OCI-LY3 (cell line): ENCODE results near the gene PITRM1.

Experiments
- H2AFZ ChIP-seq: fragments of 200-600, 300-600 bp; shearing (Covaris generic); 2 replicates; pipeline ENCODE4 v1.6.0; 2014; ENCODE audit warnings: antibody characterized with exemption, low read depth, low read length
- H3K27ac ChIP-seq: fragments of 200-600, 300-600 bp; sonication (generic); 2 replicates; pipeline ENCODE4 v1.5.1; 2014; ENCODE audit warnings: mild to moderate bottlenecking, low read length, moderate library complexity, mixed read lengths
- H3K27me3 ChIP-seq: fragments of 200-600, 300-600 bp; sonication (generic); 2 replicates; pipeline ENCODE4 v1.6.1; 2014; ENCODE audit warnings: low read depth, low read length, mixed read lengths
- H3K36me3 ChIP-seq: fragments of 200-600, 300-600 bp; sonication (generic); replicated peaks from 2 replicates; pipeline ENCODE3; 2014; ENCODE audit warnings: low read depth, low read length, mixed read lengths
- H3K4me1 ChIP-seq: fragments of 300-600, 200-600 bp; sonication (generic); 2 replicates; pipeline ENCODE4 v1.6.1; 2014; ENCODE audit warnings: low read length, mixed read lengths
- H3K4me2 ChIP-seq: fragments of 200-600, 300-600 bp; sonication (generic); 2 replicates; pipeline ENCODE4 v1.6.1; 2014; ENCODE audit warnings: low read length, mixed read lengths
- H3K4me3 ChIP-seq: fragments of 300-600, 200-600 bp; sonication (generic); 2 replicates; pipeline ENCODE4 v1.5.1; 2014; ENCODE audit warnings: antibody characterized with exemption, mild to moderate bottlenecking, low read length, moderate library complexity
- H3K79me2 ChIP-seq: fragments of 300-600, 200-600 bp; shearing (Covaris generic); 2 replicates; pipeline ENCODE4 v1.6.1; 2014; ENCODE audit warnings: mild to moderate bottlenecking, low read length, mixed read lengths
- H3K9ac ChIP-seq: fragments of 300-600, 200-600 bp; shearing (Covaris generic); 2 replicates; pipeline ENCODE4 v1.6.0; 2014; ENCODE audit warnings: mild to moderate bottlenecking, low read length, moderate library complexity
- H3K9me3 ChIP-seq: fragments of 200-600, 300-600 bp; shearing (Covaris generic); 2 replicates; pipeline ENCODE4 v1.6.1; 2014; ENCODE audit warnings: low read length, mixed read lengths; ENCODE audit not compliant: insufficient read depth
- H4K20me1 ChIP-seq: fragments of 200-600, 300-600 bp; sonication (generic); 2 replicates; pipeline ENCODE4 v1.6.1; 2016; ENCODE audit warnings: low read length, mixed read lengths; ENCODE audit not compliant: insufficient read depth
- EZH2phosphoT487 ChIP-seq: fragments of 200-600 bp; shearing (Covaris generic); IDR thresholded peaks from 2 replicates; pipeline ENCODE4 v1.6.1; 2018; ENCODE audit warnings: antibody characterized with exemption, mixed run types, low read depth
- TF ChIP-seq, protein P1 (sequence below): fragments of 200-600, 300-600 bp; sonication (generic); IDR thresholded peaks from 2 replicates; pipeline ENCODE4 v1.5.1; 2014; ENCODE audit warnings: antibody characterized with exemption, low read length, low read depth

The PITRM1 gene

DNA sequence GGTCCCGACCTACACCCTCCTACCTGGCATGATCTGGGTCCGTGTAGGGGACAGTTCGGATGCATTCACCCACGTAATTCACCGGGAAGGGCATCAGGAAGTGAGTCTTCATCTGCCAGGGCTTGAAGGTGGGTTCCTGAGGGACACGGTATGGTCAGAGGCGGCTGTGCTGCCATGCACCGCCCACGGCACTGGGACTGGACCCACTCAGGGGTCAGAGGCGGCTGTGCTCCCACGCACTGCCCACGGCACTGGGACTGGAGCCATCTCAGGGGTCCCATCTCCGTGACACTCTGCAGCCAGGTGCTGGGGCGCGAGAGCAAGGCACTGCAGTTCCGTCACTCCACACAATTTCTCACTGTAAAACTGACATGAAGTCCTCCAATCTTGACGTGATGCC lies 29.2 kb downstream of the PITRM1 start:
- Histone ChIP-seq H2AFZ (no peak overlapping the region), H3K36me3 (peaks cover 22% of the 10 kb centered on the region), H3K27ac (no peak overlapping the region)

DNA sequence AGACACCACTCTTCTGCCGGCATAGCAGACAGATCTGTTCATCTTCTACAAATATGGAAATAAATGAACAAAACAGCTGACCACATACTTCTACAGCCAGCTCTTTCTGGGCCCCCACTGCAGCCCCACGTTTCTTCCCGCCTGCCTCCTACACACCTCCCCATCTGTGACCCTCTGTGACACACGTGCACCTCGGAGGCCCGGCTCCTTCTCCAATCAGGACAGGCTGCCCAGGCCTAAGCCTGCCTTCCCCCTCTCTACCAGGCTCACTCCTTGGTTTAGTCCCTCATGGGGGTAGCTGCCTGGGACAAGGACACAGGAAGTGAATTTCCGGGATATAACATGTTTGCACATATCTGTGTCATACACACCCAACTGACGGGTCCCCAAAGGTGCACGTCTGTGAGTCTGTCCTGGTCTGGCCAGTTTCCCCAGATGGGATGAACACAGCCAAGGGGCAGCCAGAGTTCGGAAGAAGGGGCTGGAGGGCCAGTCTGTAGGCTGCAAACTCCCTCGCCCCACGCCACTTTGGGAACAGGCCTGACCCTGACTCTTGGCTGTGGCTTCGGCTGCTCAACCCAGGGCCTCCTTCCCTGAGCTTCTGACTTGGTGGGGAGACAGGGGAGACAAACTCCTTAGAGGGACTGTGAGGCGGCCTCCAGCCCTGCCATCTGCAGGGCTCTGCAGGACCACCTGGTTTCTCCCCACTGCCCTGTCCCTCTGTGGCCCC lies 30.3 kb downstream of the PITRM1 start:
- no peak overlapping the region for H3K27ac ChIP-seq
- no peak overlapping the region for H3K4me3 ChIP-seq
- no peak overlapping the region for H3K4me2 ChIP-seq
- no peaks in the 10 kb centered on the region for H3K79me2 ChIP-seq
- H3K9me3 ChIP-seq = no peaks in the 10 kb centered on the region
- TF ChIP-seq EZH2phosphoT487 = no peak
- TF ChIP-seq, protein P1, sequence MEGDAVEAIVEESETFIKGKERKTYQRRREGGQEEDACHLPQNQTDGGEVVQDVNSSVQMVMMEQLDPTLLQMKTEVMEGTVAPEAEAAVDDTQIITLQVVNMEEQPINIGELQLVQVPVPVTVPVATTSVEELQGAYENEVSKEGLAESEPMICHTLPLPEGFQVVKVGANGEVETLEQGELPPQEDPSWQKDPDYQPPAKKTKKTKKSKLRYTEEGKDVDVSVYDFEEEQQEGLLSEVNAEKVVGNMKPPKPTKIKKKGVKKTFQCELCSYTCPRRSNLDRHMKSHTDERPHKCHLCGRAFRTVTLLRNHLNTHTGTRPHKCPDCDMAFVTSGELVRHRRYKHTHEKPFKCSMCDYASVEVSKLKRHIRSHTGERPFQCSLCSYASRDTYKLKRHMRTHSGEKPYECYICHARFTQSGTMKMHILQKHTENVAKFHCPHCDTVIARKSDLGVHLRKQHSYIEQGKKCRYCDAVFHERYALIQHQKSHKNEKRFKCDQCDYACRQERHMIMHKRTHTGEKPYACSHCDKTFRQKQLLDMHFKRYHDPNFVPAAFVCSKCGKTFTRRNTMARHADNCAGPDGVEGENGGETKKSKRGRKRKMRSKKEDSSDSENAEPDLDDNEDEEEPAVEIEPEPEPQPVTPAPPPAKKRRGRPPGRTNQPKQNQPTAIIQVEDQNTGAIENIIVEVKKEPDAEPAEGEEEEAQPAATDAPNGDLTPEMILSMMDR = no peak
- no peak overlapping the region for H3K9ac ChIP-seq
- H3K27me3 ChIP-seq = no peaks in the 10 kb centered on the region
- peaks cover 23% of the 10 kb centered on the region for H3K36me3 ChIP-seq
- no peak overlapping the region for H2AFZ ChIP-seq
- H3K4me1 ChIP-seq = no peaks in the 10 kb centered on the region
- no peaks in the 10 kb centered on the region for H4K20me1 ChIP-seq

More for the DNA sequence above, 29.2 kb downstream of the PITRM1 start:
- no peaks in the 10 kb centered on the region for H3K9me3 ChIP-seq
- no peaks in the 10 kb centered on the region for H3K79me2 ChIP-seq
- no peaks in the 10 kb centered on the region for H4K20me1 ChIP-seq
- H3K27me3 ChIP-seq = no peaks in the 10 kb centered on the region
- TF ChIP-seq EZH2phosphoT487 = no peak
- TF ChIP-seq, protein P1 = no peak
- H3K4me3 ChIP-seq = no peak overlapping the region
- no peaks in the 10 kb centered on the region for H3K4me1 ChIP-seq
- no peak overlapping the region for H3K4me2 ChIP-seq
- H3K9ac ChIP-seq = no peak overlapping the region

DNA sequence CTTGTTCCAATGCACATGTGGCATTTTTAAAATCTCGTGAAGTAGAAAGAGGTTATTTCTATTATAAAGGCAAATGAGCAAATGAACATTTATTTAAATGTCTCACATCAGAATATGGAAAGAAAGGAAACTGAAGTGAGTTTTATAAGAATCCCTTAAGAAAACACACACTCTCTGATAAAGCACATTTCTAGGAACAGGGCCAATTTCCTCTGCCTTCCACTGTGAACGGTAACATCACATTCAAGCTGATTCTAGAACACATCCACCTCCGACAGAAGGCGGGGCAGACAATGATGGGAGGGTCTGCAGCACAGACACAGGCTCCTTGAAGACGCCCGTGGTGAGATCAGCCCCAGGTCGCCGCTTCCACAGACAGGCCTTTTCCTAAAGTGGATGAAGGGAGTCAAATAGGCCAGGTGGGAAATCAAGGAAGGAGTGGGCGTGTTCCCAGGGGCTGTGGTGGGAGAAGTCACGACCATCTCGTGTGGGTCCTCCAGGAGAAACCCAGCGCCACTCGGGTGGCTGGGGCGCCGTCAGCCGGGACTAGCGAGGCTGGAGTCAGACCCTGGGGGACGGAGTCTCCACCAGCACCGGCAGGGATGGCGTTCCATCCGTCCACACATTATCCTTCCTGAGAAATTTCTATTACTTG lies 31.1 kb downstream of the PITRM1 start:
- Histone ChIP-seq H3K9ac (no peak overlapping the region), H4K20me1 (no peaks in the 10 kb centered on the region), H3K9me3 (no peaks in the 10 kb centered on the region), H3K4me3 (no peak overlapping the region), H3K27me3 (no peaks in the 10 kb centered on the region), H2AFZ (no peak overlapping the region), H3K36me3 (peaks cover 27% of the 10 kb centered on the region), H3K27ac (no peak overlapping the region), H3K4me1 (no peaks in the 10 kb centered on the region), H3K79me2 (no peaks in the 10 kb centered on the region), H3K4me2 (no peak overlapping the region)
- TF ChIP-seq, protein P1 = no peak
- TF ChIP-seq EZH2phosphoT487 = no peak

DNA sequence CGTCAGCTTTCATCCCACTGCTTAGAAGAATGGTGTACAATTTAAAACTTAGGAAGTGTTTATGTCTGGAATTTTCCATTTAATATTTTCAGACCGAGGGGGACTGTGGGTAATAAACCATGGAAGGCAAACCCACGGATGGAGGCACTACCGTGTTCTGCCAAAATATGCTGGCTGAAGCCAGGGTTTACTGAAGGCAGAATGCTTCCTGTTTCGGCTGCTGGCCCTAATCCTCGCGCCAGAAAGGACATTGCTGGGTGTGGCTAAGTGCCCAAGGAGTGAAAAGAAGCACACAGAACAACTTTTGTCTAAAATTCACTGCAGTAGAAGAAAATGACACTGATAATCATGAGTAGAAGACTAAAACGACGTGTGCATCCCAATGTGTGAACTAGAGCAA lies 32.3 kb downstream of the PITRM1 start:
- H3K79me2 ChIP-seq = no peaks in the 10 kb centered on the region
- no peak for TF ChIP-seq EZH2phosphoT487
- TF ChIP-seq, protein P1 = no peak
- H3K4me1 ChIP-seq = no peaks in the 10 kb centered on the region
- H3K9ac ChIP-seq = no peak overlapping the region
- H3K9me3 ChIP-seq = no peaks in the 10 kb centered on the region
- H3K27me3 ChIP-seq = no peaks in the 10 kb centered on the region
- H3K4me3 ChIP-seq = no peak overlapping the region
- H3K36me3 ChIP-seq = peaks cover 29% of the 10 kb centered on the region
- H3K4me2 ChIP-seq = no peak overlapping the region
- no peak overlapping the region for H2AFZ ChIP-seq
- no peak overlapping the region for H3K27ac ChIP-seq
- H4K20me1 ChIP-seq = no peaks in the 10 kb centered on the region
